Caco-2 (cell line): ENCODE results near the gene OOSP1. TPM values are rescaled to one million over a fixed set of nuclear protein-coding genes. Genes with fewer than 3 reads are reported as not detected.

Experiments used
- BruUV-seq: library from RNA; stranded (reverse); fragments of 400-500 nt; replicated peaks from 2 replicates; lab custom pipeline; 2021; lab: Mats Ljungman, UMichigan
- CTCF ChIA-PET: fragments of 300-600 bp; sonication (Branson Sonifier 250); formaldehyde crosslinking; loops from one replicate; lab custom pipeline; 2022; ENCODE audit warnings: antibody characterized with exemption; lab: Charles Lee
- POLR2A ChIA-PET: fragments of 300-600 bp; sonication (Branson Sonifier 250); formaldehyde crosslinking; loops from one replicate; lab custom pipeline; 2022; ENCODE audit warnings: antibody characterized with exemption; lab: Charles Lee
- DNase-seq, 2 experiments: peaks; one replicate each; pipeline versions ENCODE4 v3.0.0 to v3.0.0-alpha.2; 2020 to 2022
- H3K27me3 ChIP-seq: replicated peaks from 2 replicates; pipeline ENCODE4 v1.6.0; 2011; ENCODE audit warnings: low read length; ENCODE audit not compliant: control insufficient read depth, insufficient read depth
- H3K36me3 ChIP-seq: 2 replicates; pipeline ENCODE4 v1.5.1; 2011; ENCODE audit warnings: low read length; ENCODE audit not compliant: control insufficient read depth, insufficient read depth
- H3K4me1 ChIP-seq: fragments of 250-450 bp; sonication (Bioruptor Pico); 2 replicates; pipeline ENCODE4 v1.5.1; 2020; ENCODE audit warnings: mild to moderate bottlenecking
- H3K4me3 ChIP-seq: 2 replicates; pipeline ENCODE4 v1.5.1; 2011; ENCODE audit warnings: low read depth, mild to moderate bottlenecking, control low read depth, low read length
- H3K9me3 ChIP-seq: fragments of 250-450 bp; sonication (Bioruptor Pico); 2 replicates; pipeline ENCODE4 v1.5.1; 2020; ENCODE audit warnings: mild to moderate bottlenecking, moderate library complexity
- H3K27ac Mint-ChIP-seq: one replicate; pipeline ENCODE4 v1.8.0; 2022; ENCODE audit warnings: mixed read lengths; ENCODE audit not compliant: unreplicated experiment
- H3K27me3 Mint-ChIP-seq: one replicate; pipeline ENCODE4 v1.8.0; 2022; ENCODE audit warnings: mixed read lengths; ENCODE audit not compliant: insufficient read depth, unreplicated experiment
- H3K36me3 Mint-ChIP-seq: one replicate; pipeline ENCODE4 v1.8.0; 2022; ENCODE audit warnings: mild to moderate bottlenecking, mixed read lengths; ENCODE audit not compliant: insufficient read depth, unreplicated experiment
- H3K4me1 Mint-ChIP-seq: one replicate; pipeline ENCODE4 v1.8.0; 2022; ENCODE audit warnings: low read depth, mixed read lengths; ENCODE audit not compliant: unreplicated experiment
- H3K4me3 Mint-ChIP-seq: one replicate; pipeline ENCODE4 v1.8.0; 2022; ENCODE audit warnings: mild to moderate bottlenecking, moderate library complexity, mixed read lengths; ENCODE audit not compliant: unreplicated experiment
- H3K9me3 Mint-ChIP-seq: one replicate; pipeline ENCODE4 v1.8.0; 2022; ENCODE audit warnings: mixed read lengths; ENCODE audit not compliant: unreplicated experiment
- CTCF ChIP-seq, 2 experiments: fragments of 200-600 bp in 1 of 2; IDR thresholded peaks; 1 replicate in 1 of 2; 2 replicates in 1 of 2; pipeline versions ENCODE4 v1.5.1 to v1.8.0; 2011 to 2022; ENCODE audit warnings: antibody characterized with exemption in 1 of 2, control low read depth in 1 of 2, inconsistent platforms in 1 of 2, low read depth in 1 of 2, low read length in 1 of 2, mild to moderate bottlenecking in 1 of 2, moderate library complexity in 1 of 2; ENCODE audit not compliant: insufficient read depth in 1 of 2, severe bottlenecking in 1 of 2, unreplicated experiment in 1 of 2
- intact Hi-C: fragments of 100-400 bp; cut with micrococcal nuclease; formaldehyde crosslinking; loops from one replicate; pipeline ENCODE4 v1.10.0; 2022; ENCODE audit not compliant: unreplicated experiment
- total RNA-seq: library from RNA; stranded (reverse); gene quantifications from 2 replicates; pipeline ENCODE4 v1.2.3, GENCODE V29; 2022

Gene OOSP1
- total RNA-seq, 1 experiment from 2014 or later: not detected

- BruUV-seq: no TSS peak
- Histone ChIP-seq H3K36me3 (no peaks in the 10 kb centered on the region), H3K9me3 (0 out of 2 replicates have a peak, but pooled peaks cover 2% of the 10 kb centered on the region), H3K27me3 (no peaks in the 10 kb centered on the region), H3K4me1 (no peaks in the 10 kb centered on the region), H3K4me3 (no peak overlapping the region)
- no peaks in the 10 kb centered on the region for H3K36me3 Mint-ChIP-seq
- no peaks in the 10 kb centered on the region for H3K4me1 Mint-ChIP-seq
- peaks cover 5% of the 10 kb centered on the region for H3K9me3 Mint-ChIP-seq
- intact Hi-C loops: no loop called here
- H3K27me3 Mint-ChIP-seq: peaks cover 13% of the 10 kb centered on the region
- POLR2A ChIA-PET: no interaction called here
- H3K4me3 Mint-ChIP-seq: no peak overlapping the region
- no peak for TF ChIP-seq CTCF (IDR thresholded peaks at IDR 0.05; ENCODE audit: insufficient read depth in 1 of 2, low read depth in 1 of 2, low read length in 1 of 2, severe bottlenecking in 1 of 2, unreplicated experiment in 1 of 2)
- CTCF ChIA-PET: no interaction called here
- no peak overlapping the region for H3K27ac Mint-ChIP-seq
- no peak for DNase-seq
Measured at GRCh38 chr11:59953463-59954218, 15.4 kb downstream of the OOSP1 start.

- Histone ChIP-seq H3K9me3 (0 out of 2 replicates have a peak, but pooled peaks cover 2% of the 10 kb centered on the region), H3K4me3 (no peak overlapping the region), H3K27me3 (no peaks in the 10 kb centered on the region), H3K36me3 (no peaks in the 10 kb centered on the region), H3K4me1 (no peaks in the 10 kb centered on the region)
- no TSS peak for BruUV-seq
- Mint-ChIP-seq H3K4me1 (no peaks in the 10 kb centered on the region), H3K4me3 (no peak overlapping the region), H3K36me3 (no peaks in the 10 kb centered on the region), H3K9me3 (peaks cover 8% of the 10 kb centered on the region), H3K27me3 (peaks cover 10% of the 10 kb centered on the region), H3K27ac (no peak overlapping the region)
- POLR2A ChIA-PET: no interaction called here
- intact Hi-C loops: no loop called here
- no peak for TF ChIP-seq CTCF (IDR thresholded peaks at IDR 0.05; ENCODE audit: insufficient read depth in 1 of 2, low read depth in 1 of 2, low read length in 1 of 2, severe bottlenecking in 1 of 2, unreplicated experiment in 1 of 2)
- DNase-seq: no peak
- CTCF ChIA-PET: no interaction called here
Measured at GRCh38 chr11:59954219-59954847, 16.1 kb downstream of the OOSP1 start.

GRCh38 chr11:59957094-59957493 is 18.9 kb downstream of the OOSP1 start:
- no peak for TF ChIP-seq CTCF (IDR thresholded peaks at IDR 0.05; ENCODE audit: insufficient read depth in 1 of 2, low read depth in 1 of 2, low read length in 1 of 2, severe bottlenecking in 1 of 2, unreplicated experiment in 1 of 2)
- H3K4me3 ChIP-seq: no peak overlapping the region
- no peaks in the 10 kb centered on the region for H3K4me1 Mint-ChIP-seq
- peaks cover 10% of the 10 kb centered on the region for H3K4me1 ChIP-seq
- intact Hi-C loops: no loop called here
- H3K27me3 ChIP-seq: no peaks in the 10 kb centered on the region
- ChIA-PET POLR2A (no interaction called here), CTCF (no interaction called here)
- BruUV-seq: no TSS peak
- H3K36me3 ChIP-seq: no peaks in the 10 kb centered on the region
- H3K27ac Mint-ChIP-seq: no peak overlapping the region
- H3K27me3 Mint-ChIP-seq: no peaks in the 10 kb centered on the region
- H3K9me3 Mint-ChIP-seq: peaks cover 12% of the 10 kb centered on the region
- H3K4me3 Mint-ChIP-seq: no peak overlapping the region
- no peak for DNase-seq
- no peaks in the 10 kb centered on the region for H3K36me3 Mint-ChIP-seq
- peaks cover 7% of the 10 kb centered on the region; the same call in 1 of the 2 replicates for H3K9me3 ChIP-seq
